Measurements from ENCODE around the gene HNRNPUL2.

HNRNPUL2 gene

GRCh38 chr11:62726915-62727164 lies 417 bp downstream of the HNRNPUL2 start:
- DNase-seq (ENCODE audit: low read depth in 2 of 2): no peak

- DNase-seq (ENCODE audit: low read depth in 2 of 2): peak in 1 of 2 donors; percentile 8
These were observed 922 bp downstream of the HNRNPUL2 start for GRCh38 chr11:62726156-62726914.

- no peak for DNase-seq (ENCODE audit: low read depth in 2 of 2)
These were observed 1.6 kb downstream of the HNRNPUL2 start for GRCh38 chr11:62725646-62726045.

GRCh38 chr11:62724171-62724570 lies 3.1 kb downstream of the HNRNPUL2 start:
- no peak for DNase-seq (ENCODE audit: low read depth in 2 of 2)

- no peak for DNase-seq (ENCODE audit: low read depth in 2 of 2)
These were observed 5.3 kb downstream of the HNRNPUL2 start for GRCh38 chr11:62721994-62722393.

- DNase-seq (ENCODE audit: low read depth in 2 of 2): no peak
These were observed 7.8 kb downstream of the HNRNPUL2 start for GRCh38 chr11:62719302-62719978.

- no peak for DNase-seq (ENCODE audit: low read depth in 2 of 2)
These were observed 10.4 kb downstream of the HNRNPUL2 start for GRCh38 chr11:62716816-62717215.

- DNase-seq (ENCODE audit: low read depth in 2 of 2): no peak
These were observed 11.1 kb downstream of the HNRNPUL2 start for GRCh38 chr11:62716206-62716605.

- no peak for DNase-seq (ENCODE audit: low read depth in 2 of 2)
These were observed 11.8 kb downstream of the HNRNPUL2 start for GRCh38 chr11:62715150-62716130.

- no peak for DNase-seq (ENCODE audit: low read depth in 2 of 2)
These were observed 13.9 kb downstream of the HNRNPUL2 start for GRCh38 chr11:62713343-62713742.

- no peak for DNase-seq (ENCODE audit: low read depth in 2 of 2)
These were observed 14.4 kb downstream of the HNRNPUL2 start for GRCh38 chr11:62712861-62713260.

GRCh38 chr11:62712276-62712812 lies 14.9 kb downstream of the HNRNPUL2 start:
- DNase-seq (ENCODE audit: low read depth in 2 of 2): no peak

GRCh38 chr11:62710001-62710345 lies 17.3 kb downstream of the HNRNPUL2 start:
- DNase-seq (ENCODE audit: low read depth in 2 of 2): no peak

- DNase-seq (ENCODE audit: low read depth in 2 of 2): peak; percentile 89 to 96
These were observed 17.8 kb downstream of the HNRNPUL2 start for GRCh38 chr11:62709247-62710000.

GRCh38 chr11:62708793-62709192 lies 18.5 kb downstream of the HNRNPUL2 start:
- peak in 1 of 2 donors; percentile 22 for DNase-seq (ENCODE audit: low read depth in 2 of 2)

GRCh38 chr11:62708392-62708791 lies 18.9 kb downstream of the HNRNPUL2 start:
- no peak for DNase-seq (ENCODE audit: low read depth in 2 of 2)

GRCh38 chr11:62707277-62707861 lies 19.9 kb downstream of the HNRNPUL2 start, which contains the start of the genes BSCL2 and GNG3:
Gene BSCL2, minus strand, starts transcription at chr11:62707424. Its CDS starts 229 bp downstream, at chr11:62707195.
Gene GNG3, plus strand, starts transcription at chr11:62707676. Its CDS starts 620 bp downstream, at chr11:62708296.
- no peak for DNase-seq (ENCODE audit: low read depth in 2 of 2)

- DNase-seq (ENCODE audit: low read depth in 2 of 2): no peak
These were observed 20.4 kb downstream of the HNRNPUL2 start for GRCh38 chr11:62706850-62707247.

GRCh38 chr11:62705880-62706849 lies 21.1 kb downstream of the HNRNPUL2 start:
- peak; percentile 87 to 89 for DNase-seq (ENCODE audit: low read depth in 2 of 2)

GRCh38 chr11:62705413-62705812 lies 21.8 kb downstream of the HNRNPUL2 start:
- DNase-seq (ENCODE audit: low read depth in 2 of 2): no peak

Measured in stimulated activated CD8-positive, alpha-beta memory T cell treated with anti-CD3 and anti-CD28 coated beads, Interleukin-15, amount 100 ng/mL, for 4 hours (primary cell).